IMR-90 (cell line): ENCODE data around the gene TFAP2B. TPM values are rescaled to one million over a fixed set of nuclear protein-coding genes. Genes with fewer than 3 reads are reported as not detected.

ENCODE experiments used
- ATAC-seq: fragments of 200-7000 bp; cut with Tn5 transposase; 2 replicates; pipeline ENCODE4 v1.9.1; 2020; ENCODE audit warnings: low read depth, mild to moderate bottlenecking, moderate library complexity
- BruUV-seq: library from RNA; stranded (reverse); fragments of 400-500 nt; replicated peaks from 2 replicates; lab custom pipeline; 2021; lab: Mats Ljungman, UMichigan
- CTCF ChIA-PET: fragments of 300-600 bp; formaldehyde crosslinking; extraction: SDS; loops from one replicate; lab custom pipeline; 2021; ENCODE audit warnings: antibody characterized with exemption; lab: Yijun Ruan, JAX
- POLR2A ChIA-PET: fragments of 300-600 bp; sonication (Branson Sonifier 250); formaldehyde crosslinking; loops from one replicate; lab custom pipeline; 2022; ENCODE audit warnings: antibody characterized with exemption; ENCODE audit not compliant: unreplicated experiment; lab: Charles Lee
- DNase-seq: peaks from one replicate; pipeline ENCODE4 v3.0.0; 2013
- H2AFZ ChIP-seq: replicated peaks from 2 replicates; pipeline ENCODE3; 2013; ENCODE audit warnings: low read length, mild to moderate bottlenecking; ENCODE audit not compliant: poor library complexity
- H2AK5ac ChIP-seq: 2 replicates; pipeline ENCODE4 v1.6.1; 2013; ENCODE audit warnings: low read depth, low read length, inconsistent platforms
- H2AK9ac ChIP-seq: replicated peaks from 2 replicates; pipeline ENCODE3; 2013; ENCODE audit warnings: mild to moderate bottlenecking, low read depth, low read length, moderate library complexity; ENCODE audit not compliant: poor library complexity
- H2BK120ac ChIP-seq: 2 replicates; pipeline ENCODE4 v1.6.1; 2013; ENCODE audit warnings: low read depth, low read length, inconsistent platforms
- H2BK15ac ChIP-seq: 3 replicates; pipeline ENCODE4 v1.6.1; 2013; ENCODE audit warnings: low read depth, low read length, inconsistent platforms
- H2BK20ac ChIP-seq: 2 replicates; pipeline ENCODE4 v1.6.1; 2013; ENCODE audit warnings: low read depth, mild to moderate bottlenecking, inconsistent platforms, low read length, moderate library complexity
- H2BK5ac ChIP-seq: 2 replicates; pipeline ENCODE4 v1.6.1; 2013; ENCODE audit warnings: mild to moderate bottlenecking, low read depth, low read length, inconsistent platforms; ENCODE audit not compliant: poor library complexity, severe bottlenecking
- H3K14ac ChIP-seq: replicated peaks from 2 replicates; pipeline ENCODE4 v1.6.1; 2013; ENCODE audit warnings: low read depth, low read length, inconsistent platforms
- H3K18ac ChIP-seq: 2 replicates; pipeline ENCODE4 v1.6.1; 2013; ENCODE audit warnings: low read depth, low read length, control low read depth
- H3K23ac ChIP-seq: 2 replicates; pipeline ENCODE4 v1.6.1; 2013; ENCODE audit warnings: low read depth, low read length, inconsistent platforms
- H3K27ac ChIP-seq: 2 replicates; pipeline ENCODE4 v1.5.1; 2013; ENCODE audit warnings: mild to moderate bottlenecking, control low read depth, low read length; ENCODE audit not compliant: insufficient read depth
- H3K27me3 ChIP-seq: 2 replicates; pipeline ENCODE4 v1.6.1; 2013; ENCODE audit warnings: low read length; ENCODE audit not compliant: control insufficient read depth, insufficient read depth
- H3K36me3 ChIP-seq: 2 replicates; pipeline ENCODE4 v1.6.1; 2013; ENCODE audit warnings: low read length, mixed read lengths; ENCODE audit not compliant: control insufficient read depth, insufficient read depth
- H3K4ac ChIP-seq: 2 replicates; pipeline ENCODE4 v1.6.1; 2013; ENCODE audit warnings: low read depth, low read length, inconsistent platforms
- H3K4me1 ChIP-seq: 2 replicates; pipeline ENCODE4 v1.6.1; 2013; ENCODE audit warnings: low read length, mixed read lengths; ENCODE audit not compliant: control insufficient read depth, insufficient read depth
- H3K4me2 ChIP-seq: 2 replicates; pipeline ENCODE4 v1.6.1; 2013; ENCODE audit warnings: low read depth, mild to moderate bottlenecking, control low read depth, low read length, moderate library complexity
- H3K4me3 ChIP-seq: 2 replicates; pipeline ENCODE4 v1.5.1; 2013; ENCODE audit warnings: low read depth, mild to moderate bottlenecking, control low read depth, low read length, moderate library complexity; ENCODE audit not compliant: insufficient read depth
- H3K56ac ChIP-seq: 2 replicates; pipeline ENCODE4 v1.6.1; 2013; ENCODE audit warnings: low read length, inconsistent platforms; ENCODE audit not compliant: insufficient read depth; ENCODE audit errors: extremely low read depth
- H3K79me1 ChIP-seq, 2 experiments: 2 replicates each; pipeline ENCODE4 v1.6.1; 2013; ENCODE audit warnings: low read length in 2 of 2, inconsistent platforms in 1 of 2, low read depth in 1 of 2
- H3K9ac ChIP-seq: 2 replicates; pipeline ENCODE4 v1.6.1; 2013; ENCODE audit warnings: low read depth, low read length, control low read depth
- H3K9me1 ChIP-seq: 2 replicates; pipeline ENCODE4 v1.6.1; 2013; ENCODE audit warnings: low read length, inconsistent platforms; ENCODE audit not compliant: insufficient read depth
- H3K9me3 ChIP-seq: 2 replicates; pipeline ENCODE4 v1.6.1; 2013; ENCODE audit warnings: low read length; ENCODE audit not compliant: control insufficient read depth, insufficient read depth
- H4K20me1 ChIP-seq: 2 replicates; pipeline ENCODE4 v1.6.1; 2013; ENCODE audit warnings: low read length, inconsistent platforms; ENCODE audit not compliant: insufficient read depth
- H4K5ac ChIP-seq: 2 replicates; pipeline ENCODE4 v1.6.1; 2013; ENCODE audit warnings: mild to moderate bottlenecking, low read depth, low read length, control low read depth
- H4K8ac ChIP-seq, 2 experiments: 2 replicates each; pipeline ENCODE4 v1.6.1; 2013; ENCODE audit warnings: low read depth in 2 of 2, low read length in 2 of 2, control low read depth in 1 of 2, inconsistent platforms in 1 of 2
- H4K91ac ChIP-seq: 2 replicates; pipeline ENCODE4 v1.6.1; 2013; ENCODE audit warnings: low read depth, low read length, inconsistent platforms; ENCODE audit not compliant: insufficient read depth
- BHLHE40 ChIP-seq: fragments of 150-350 bp; IDR thresholded peaks from 2 replicates; pipeline ENCODE4 v1.6.1; 2016; ENCODE audit warnings: mild to moderate bottlenecking, low read depth, low read length
- CEBPB ChIP-seq: IDR thresholded peaks from 2 replicates; pipeline ENCODE4 v1.6.1; 2012; ENCODE audit warnings: low read depth, low read length, improper control_type of control experiment
- CHD1 ChIP-seq: IDR thresholded peaks from 2 replicates; pipeline ENCODE4 v1.6.1; 2012; ENCODE audit warnings: low read depth, low read length, improper control_type of control experiment
- ELK1 ChIP-seq: fragments of 150-350 bp; IDR thresholded peaks from 2 replicates; pipeline ENCODE4 v1.6.1; 2016; ENCODE audit warnings: low read depth, mild to moderate bottlenecking, low read length, moderate library complexity, borderline replicate concordance
- FOS ChIP-seq: fragments of 150-350 bp; IDR thresholded peaks from 2 replicates; pipeline ENCODE4 v1.6.1; 2016; ENCODE audit warnings: low read depth, low read length
- MAZ ChIP-seq: IDR thresholded peaks from 2 replicates; pipeline ENCODE4 v1.6.1; 2012; ENCODE audit warnings: low read depth, mild to moderate bottlenecking, low read length, improper control_type of control experiment, moderate library complexity, borderline replicate concordance
- MXI1 ChIP-seq: IDR thresholded peaks from 2 replicates; pipeline ENCODE4 v1.6.1; 2012; ENCODE audit warnings: low read depth, mild to moderate bottlenecking, low read length, moderate library complexity, borderline replicate concordance
- RAD21 ChIP-seq: IDR thresholded peaks from 2 replicates; pipeline ENCODE4 v1.6.1; 2012; ENCODE audit warnings: low read length, improper control_type of control experiment
- RCOR1 ChIP-seq: IDR thresholded peaks from 2 replicates; pipeline ENCODE4 v1.6.1; 2012; ENCODE audit warnings: mild to moderate bottlenecking, low read length, improper control_type of control experiment; ENCODE audit not compliant: insufficient replicate concordance
- WGBS, 2 experiments: methylation state at CpG; one replicate each; pipeline versions ENCODE4 v1.1.5 to v1.1.7; 2013; ENCODE audit warnings: missing lambda C conversion rate in 2 of 2; ENCODE audit not compliant: insufficient read length in 1 of 2; ENCODE audit errors: extremely low coverage in 2 of 2; 5-methylcytosine and 5-hydroxymethylcytosine counted together
- dilution Hi-C: fragments of 300-500 bp; cut with HindIII; formaldehyde crosslinking; loops from one replicate; pipeline ENCODE4 v1.14.3; 2018; ENCODE audit warnings: low sequenced_read_pairs; ENCODE audit not compliant: unreplicated experiment
- in situ Hi-C: fragments of 300-500 bp; cut with MboI; formaldehyde crosslinking; loops from 3 replicates; pipeline ENCODE4 v1.14.3; 2019; ENCODE audit warnings: low sequenced_read_pairs, inconsistent platforms, mixed read lengths
- intact Hi-C: fragments of 100-400 bp; cut with micrococcal nuclease; formaldehyde crosslinking; loops from 2 replicates; pipeline ENCODE4 v1.10.0; 2022
- polyA plus RNA-seq, 3 experiments: library from polyadenylated mRNA; depleted of rRNA; stranded (reverse); fragments of >200 nt; gene quantifications; 2 replicates each; pipeline ENCODE4 v1.2.3, GENCODE V29; 2012; ENCODE audit warnings: low replicate concordance in 1 of 3
- total RNA-seq: library from RNA; depleted of rRNA; stranded (reverse); fragments of >200 nt; gene quantifications from 2 replicates; pipeline ENCODE4 v1.2.3, GENCODE V29; 2012

TFAP2B gene
- total and polyA plus RNA-seq, 2 of the 4 experiments (the other 2 are of a cell fraction): not detected

- Histone ChIP-seq H2AFZ (no peak overlapping the region), H2BK15ac (no peak overlapping the region), H4K91ac (no peak overlapping the region), H3K18ac (no peak overlapping the region), H3K4ac (no peak overlapping the region), H3K14ac (no peak overlapping the region), H3K4me3 (no peak overlapping the region), H3K23ac (no peak overlapping the region), H3K36me3 (no peaks in the 10 kb centered on the region), H4K20me1 (no peaks in the 10 kb centered on the region), H4K8ac (no peak overlapping the region), H2AK5ac (no peak overlapping the region), H3K9me1 (no peaks in the 10 kb centered on the region), H2BK120ac (no peak overlapping the region), H3K27me3 (peaks cover 2% of the 10 kb centered on the region; the same call in 1 of the 2 replicates), H3K27ac (no peak overlapping the region), H4K5ac (no peak overlapping the region), H3K9me3 (no peaks in the 10 kb centered on the region), H3K9ac (no peak overlapping the region), H2BK5ac (no peak overlapping the region), H2AK9ac (no peak overlapping the region), H3K4me1 (no peaks in the 10 kb centered on the region), H3K56ac (no peak overlapping the region), H2BK20ac (no peak overlapping the region), H3K4me2 (no peak overlapping the region), H3K79me1 (no peaks in the 10 kb centered on the region)
- in situ Hi-C loops: no loop called here
- no peak for DNase-seq
- ChIA-PET POLR2A (no interaction called here), CTCF (no interaction called here)
- TF ChIP-seq FOS: no peak
- TF ChIP-seq CHD1: no peak
- TF ChIP-seq RCOR1: no peak
- no peak for TF ChIP-seq MXI1
- TF ChIP-seq MAZ: no peak
- no peak for TF ChIP-seq CEBPB
- no peak for TF ChIP-seq BHLHE40
- no peak for TF ChIP-seq ELK1
- no peak for TF ChIP-seq RAD21
- WGBS, 2 experiments: no CpG with 5 or more reads among the region's 10 CpGs
- ATAC-seq: no peak
- intact Hi-C loops: no loop called here
- dilution Hi-C loops: no loop called here
- BruUV-seq: no TSS peak
Measured at GRCh38 chr6:50831186-50831585, 12.5 kb downstream of the TFAP2B start.
